ENCODE results near the gene SNX1.

- TF ChIP-seq EZH2 (IDR thresholded peaks at IDR 0.05; ENCODE audit: insufficient read depth, poor library complexity, severe bottlenecking) (no peak), EZH2phosphoT487 (IDR thresholded peaks at IDR 0.05; ENCODE audit: insufficient read depth, low read depth) (no peak)
These were observed 1.0 kb downstream of the SNX1 start for GRCh38 chr15:64096668-64097384.
